HCT116 (cell line): ENCODE data around the gene VRK1. TPM values are rescaled to one million over a fixed set of nuclear protein-coding genes. Genes with fewer than 3 reads are reported as not detected.

Experiments
- ATAC-seq: fragments of 200-7000 bp; cut with Tn5 transposase; 2 replicates; pipeline ENCODE4 v1.9.1; 2020; ENCODE audit warnings: mild to moderate bottlenecking, moderate library complexity
- BruUV-seq: library from RNA; stranded (reverse); fragments of 400-500 nt; replicated peaks from 2 replicates; lab custom pipeline; 2021; lab: Mats Ljungman, UMichigan
- CTCF ChIA-PET: fragments of 300-600 bp; sonication (Branson Sonifier 250); formaldehyde crosslinking; loops from one replicate; lab custom pipeline; 2021; ENCODE audit warnings: antibody characterized with exemption; lab: Charles Lee
- POLR2A ChIA-PET: fragments of 300-600, 350-600 bp; sonication (Branson Sonifier 250); formaldehyde crosslinking; loops from one replicate; lab custom pipeline; 2021; ENCODE audit warnings: antibody characterized with exemption; lab: Charles Lee
- RAD21 ChIA-PET, 2 experiments: fragments of 300-600 bp; sonication (Branson Sonifier 250); formaldehyde crosslinking; loops; one replicate each; lab custom pipeline; 2023; ENCODE audit warnings: low total read pairs in 2 of 2; ENCODE audit not compliant: uncharacterized antibody in 2 of 2, unreplicated experiment in 2 of 2, low non-redundant PET in 1 of 2; lab: Charles Lee
- DNase-seq: peaks from one replicate; pipeline ENCODE4 v3.0.0-alpha.2; 2010; ENCODE audit warnings: low read depth, low spot score
- H2AFZ ChIP-seq: fragments of 200-600 bp; shearing (Covaris generic), sonication (generic); 2 replicates; pipeline ENCODE4 v1.6.1; 2017; ENCODE audit warnings: low read depth, mixed run types, mixed read lengths, antibody characterized with exemption, low read length; ENCODE audit not compliant: poor library complexity, severe bottlenecking
- H3K27ac ChIP-seq: 2 replicates; pipeline ENCODE4 v1.5.1; 2012; ENCODE audit warnings: low read depth, low read length
- H3K27me3 ChIP-seq: fragments of 200-600 bp; sonication (generic); 2 replicates; pipeline ENCODE4 v1.6.1; 2016; ENCODE audit warnings: mixed run types, low read length, mixed read lengths; ENCODE audit not compliant: insufficient read depth
- H3K36me3 ChIP-seq, 2 experiments: fragments of 200-500 bp in 1 of 2; fragments of 200-600 bp in 1 of 2; sonication (Bioruptor generic) in 1 of 2; sonication (generic) in 1 of 2; 2 replicates each; pipeline versions ENCODE4 v1.5.1 to v1.6.1; 2014 to 2016; ENCODE audit warnings: low read length in 2 of 2, inconsistent platforms in 1 of 2, mixed read lengths in 1 of 2, mixed run types in 1 of 2; ENCODE audit not compliant: insufficient read depth in 2 of 2, control insufficient read depth in 1 of 2
- H3K4me1 ChIP-seq, 2 experiments: fragments of 200-600 bp in 1 of 2; sonication (generic) in 1 of 2; 2 replicates each; pipeline versions ENCODE4 v1.5.1 to v1.6.1; 2012 to 2017; ENCODE audit warnings: low read length in 2 of 2, inconsistent platforms in 1 of 2, mild to moderate bottlenecking in 1 of 2, mixed read lengths in 1 of 2, mixed run types in 1 of 2, moderate library complexity in 1 of 2; ENCODE audit not compliant: insufficient read depth in 2 of 2, control insufficient read depth in 1 of 2
- H3K4me2 ChIP-seq: fragments of 200-600 bp; sonication (generic); 2 replicates; pipeline ENCODE4 v1.6.1; 2017; ENCODE audit warnings: mixed run types, low read length, mixed read lengths
- H3K4me3 ChIP-seq, 2 experiments: fragments of 200-600 bp in 1 of 2; sonication (generic) in 1 of 2; replicated peaks in 1 of 2; 2 replicates each; pipeline ENCODE4 v1.5.1; 2011 to 2016; ENCODE audit warnings: low read length in 2 of 2, control low read depth in 1 of 2, low read depth in 1 of 2, mild to moderate bottlenecking in 1 of 2, mixed read lengths in 1 of 2, mixed run types in 1 of 2
- H3K79me2 ChIP-seq: fragments of 200-600 bp; sonication (generic); 2 replicates; pipeline ENCODE4 v1.6.1; 2017; ENCODE audit warnings: mild to moderate bottlenecking, mixed run types, low read length, moderate library complexity, mixed read lengths; ENCODE audit not compliant: insufficient read depth
- H3K9ac ChIP-seq: fragments of 200-600 bp; sonication (generic); 2 replicates; pipeline ENCODE4 v1.6.1; 2016; ENCODE audit warnings: low read length, mixed read lengths
- H3K9me2 ChIP-seq: fragments of 200-600 bp; sonication (generic), shearing (Covaris generic); 2 replicates; pipeline ENCODE4 v1.6.1; 2017; ENCODE audit warnings: mixed run types, mild to moderate bottlenecking, moderate library complexity; ENCODE audit not compliant: insufficient read depth
- H3K9me3 ChIP-seq, 2 experiments: fragments of 200-500 bp in 1 of 2; fragments of 200-600 bp in 1 of 2; sonication (Bioruptor generic) in 1 of 2; sonication (generic) in 1 of 2; 2 replicates each; pipeline ENCODE4 v1.6.1; 2014 to 2017; ENCODE audit warnings: low read length in 2 of 2, mixed read lengths in 2 of 2, inconsistent platforms in 1 of 2, low read depth in 1 of 2, mild to moderate bottlenecking in 1 of 2, mixed run types in 1 of 2, moderate library complexity in 1 of 2; ENCODE audit not compliant: control insufficient read depth in 1 of 2, insufficient read depth in 1 of 2
- H4K20me1 ChIP-seq: fragments of 200-600 bp; sonication (generic), shearing (Covaris generic); 2 replicates; pipeline ENCODE4 v1.6.1; 2017; ENCODE audit warnings: mixed run types, mild to moderate bottlenecking, moderate library complexity; ENCODE audit not compliant: insufficient read depth
- ATF3 ChIP-seq: IDR thresholded peaks from 2 replicates; pipeline ENCODE4 v1.6.1; 2012
- CTCF ChIP-seq, 3 experiments: fragments of 200-600 bp in 1 of 3; sonication (generic) in 1 of 3; IDR thresholded peaks in 2 of 3; conservative IDR thresholded peaks in 1 of 3; 2 replicates each; pipeline ENCODE4 v1.5.1; 2012 to 2017; ENCODE audit warnings: low read depth in 2 of 3, low read length in 2 of 3, antibody characterized with exemption in 1 of 3, borderline replicate concordance in 1 of 3, control low read depth in 1 of 3, mild to moderate bottlenecking in 1 of 3, mixed read lengths in 1 of 3, mixed run types in 1 of 3, moderate library complexity in 1 of 3; ENCODE audit not compliant: insufficient read depth in 1 of 3
- EZH2phosphoT487 ChIP-seq: fragments of 200-600 bp; IDR thresholded peaks from 2 replicates; pipeline ENCODE4 v1.6.1; 2018; ENCODE audit warnings: antibody characterized with exemption, borderline replicate concordance
- FOSL1 ChIP-seq: IDR thresholded peaks from 2 replicates; pipeline ENCODE4 v1.6.1; 2012; ENCODE audit warnings: low read depth
- JUND ChIP-seq: IDR thresholded peaks from 2 replicates; pipeline ENCODE4 v1.6.1; 2012
- POLR2A ChIP-seq: IDR thresholded peaks from 2 replicates; pipeline ENCODE4 v1.7.0; 2011; ENCODE audit warnings: borderline replicate concordance; ENCODE audit not compliant: insufficient read depth, insufficient read length; ENCODE audit errors: extremely low read depth
- POLR2AphosphoS5 ChIP-seq: IDR thresholded peaks from 2 replicates; pipeline ENCODE4 v1.6.1; 2011; ENCODE audit warnings: mild to moderate bottlenecking, low read depth, low read length, moderate library complexity
- REST ChIP-seq: IDR thresholded peaks from 2 replicates; pipeline ENCODE4 v1.6.1; 2012; ENCODE audit warnings: low read depth
- SIN3A ChIP-seq: IDR thresholded peaks from 2 replicates; pipeline ENCODE4 v1.6.1; 2012; ENCODE audit warnings: low read depth
- SP1 ChIP-seq: IDR thresholded peaks from 2 replicates; pipeline ENCODE4 v1.6.1; 2012; ENCODE audit warnings: low read depth
- SRF ChIP-seq: IDR thresholded peaks from 2 replicates; pipeline ENCODE4 v1.6.1; 2012; ENCODE audit warnings: low read depth
- TCF7L2 ChIP-seq: IDR thresholded peaks from 2 replicates; pipeline ENCODE4 v1.7.0; 2011; ENCODE audit warnings: borderline replicate concordance, inconsistent platforms; ENCODE audit not compliant: insufficient read depth, insufficient read length; ENCODE audit errors: extremely low read depth
- ZFX ChIP-seq: fragments of 450-650 bp; IDR thresholded peaks from 2 replicates; pipeline ENCODE4 v1.6.1; 2017
- intact Hi-C: fragments of 100-400 bp; cut with micrococcal nuclease; formaldehyde crosslinking; loops from 2 replicates; pipeline ENCODE4 v1.10.0; 2022
- total RNA-seq: library from RNA; stranded (reverse); gene quantifications from one replicate; pipeline ENCODE4 v1.2.1, GENCODE V29; 2021; ENCODE audit not compliant: unreplicated experiment

Gene VRK1
- total RNA-seq, 1 experiment from 2014 or later: 51.4 TPM

GRCh38 chr14:96797582-96798349 lies 584 bp downstream of the VRK1 start:
- Histone ChIP-seq H3K9me2 (no peaks in the 10 kb centered on the region), H3K4me2 (peak overlapping the region; percentile 90), H4K20me1 (peaks cover 19% of the 10 kb centered on the region; the same call in 1 of the 2 replicates), H3K79me2 (peaks cover 54% of the 10 kb centered on the region), H3K27me3 (no peaks in the 10 kb centered on the region), H3K27ac (peak overlapping the region; percentile 66), H3K4me1 (peaks cover 3 to 10% of the 10 kb centered on the region in 2 experiments; a peak in 3 of 4 replicates), H3K9ac (peak overlapping the region; percentile 94), H3K9me3 (no peaks in the 10 kb centered on the region), H2AFZ (no peak overlapping the region), H3K4me3 (peak overlapping the region; percentile 84 to 90), H3K36me3 (no peaks in the 10 kb centered on the region)
- ATAC-seq (peak; percentile 35), DNase-seq (no peak)
- intact Hi-C loops: loop anchor here (10.0 kb wide), 1 partner anchor 317 kb away; no protein-coding TSS in a partner anchor
- ChIA-PET POLR2A (no interaction called here), RAD21 (no interaction called here), CTCF (interaction anchor here (1.3 kb wide), 1 partner anchor 55 kb away, joined by 5 read pairs; no protein-coding TSS in a partner anchor)
- no TSS peak for BruUV-seq
- peak; percentile 85 for TF ChIP-seq ZFX
- TF ChIP-seq SP1: no peak
- TF ChIP-seq EZH2phosphoT487: no peak

GRCh38 chr14:96798956-96799355 lies 1.8 kb downstream of the VRK1 start:
- H3K27ac ChIP-seq: no peak overlapping the region
- H3K4me2 ChIP-seq: peak overlapping the region; percentile 90
- peaks cover 21% of the 10 kb centered on the region; the same call in 1 of the 2 replicates for H4K20me1 ChIP-seq
- POLR2A ChIA-PET: no interaction called here
- CTCF ChIA-PET: no interaction called here
- no peak for DNase-seq
- peak overlapping the region; percentile 94 for H3K9ac ChIP-seq
- H2AFZ ChIP-seq: no peak overlapping the region
- no peaks in the 10 kb centered on the region for H3K9me2 ChIP-seq
- peak overlapping the region in 1 of 2 experiments; percentile 90; a peak in 2 of 4 replicates for H3K4me3 ChIP-seq
- H3K79me2 ChIP-seq: peaks cover 66% of the 10 kb centered on the region
- intact Hi-C loops: loop anchor here (10.0 kb wide), 1 partner anchor 316 kb away; no protein-coding TSS in a partner anchor
- no peaks in the 10 kb centered on the region for H3K27me3 ChIP-seq
- no peaks in the 10 kb centered on the region for H3K9me3 ChIP-seq
- RAD21 ChIA-PET: no interaction called here
- H3K36me3 ChIP-seq: no peaks in the 10 kb centered on the region
- H3K4me1 ChIP-seq: peaks cover 3 to 10% of the 10 kb centered on the region in 2 experiments; a peak in 3 of 4 replicates
- BruUV-seq: TSS peak; percentile 48
- ATAC-seq: no peak
- TF ChIP-seq EZH2phosphoT487 (no peak), TCF7L2 (no peak), SRF (no peak), SIN3A (no peak), CTCF (IDR thresholded peaks at IDR 0.05 in 2 of 3, conservative IDR thresholded peaks at IDR 0.05 in 1 of 3; ENCODE audit: borderline replicate concordance in 1 of 3, insufficient read depth in 1 of 3, low read depth in 2 of 3, low read length in 2 of 3) (no peak), JUND (no peak), POLR2A (no peak), SP1 (no peak), ATF3 (no peak), POLR2AphosphoS5 (no peak), FOSL1 (no peak), REST (no peak)
